T-helper 2 cell treated with Interferon-gamma antibody and Interleukin-4, amounts not matched to agents 5 μg/mL and 100 μg/mL, for 36 hours (primary cell): Measurements from ENCODE around the gene CMTM6.
"Not testable (repeated sequence)": the region's sequence is repeated elsewhere in the genome, so short reads cannot be mapped to it uniquely, and the experiment has no call there.

Source experiments
- DNase-seq: peaks from one replicate; pipeline ENCODE4 v3.0.0; 2021; ENCODE audit warnings: low spot score
- H3K27ac Mint-ChIP-seq: one replicate; pipeline ENCODE4 v1.8.0; 2021; ENCODE audit warnings: mild to moderate bottlenecking, mixed read lengths
- H3K27me3 Mint-ChIP-seq: one replicate; pipeline ENCODE4 v1.8.0; 2021; ENCODE audit warnings: low read depth, mixed read lengths
- H3K36me3 Mint-ChIP-seq: one replicate; pipeline ENCODE4 v1.8.0; 2021; ENCODE audit warnings: low read depth, mixed read lengths
- H3K4me1 Mint-ChIP-seq: one replicate; pipeline ENCODE4 v1.8.0; 2021; ENCODE audit warnings: low read depth, mixed read lengths
- H3K4me3 Mint-ChIP-seq: one replicate; pipeline ENCODE4 v1.8.0; 2022; ENCODE audit warnings: mild to moderate bottlenecking, moderate library complexity, mixed read lengths
- H3K9me3 Mint-ChIP-seq: one replicate; pipeline ENCODE4 v1.8.0; 2021; ENCODE audit warnings: mixed read lengths

CMTM6 gene

GRCh38 chr3:32492684-32493436, 9.8 kb downstream of the CMTM6 start:
- Mint-ChIP-seq H3K4me3 (no peak overlapping the region), H3K27ac (no peak overlapping the region), H3K27me3 (no peaks in the 10 kb centered on the region), H3K36me3 (peaks cover 24% of the 10 kb centered on the region), H3K4me1 (peaks cover 11% of the 10 kb centered on the region), H3K9me3 (no peaks in the 10 kb centered on the region)
- DNase-seq, result no peak

- DNase-seq, result no peak
- Mint-ChIP-seq H3K27ac (no peak overlapping the region), H3K27me3 (no peaks in the 10 kb centered on the region), H3K36me3 (peaks cover 37% of the 10 kb centered on the region), H3K4me3 (no peak overlapping the region), H3K4me1 (peaks cover 3% of the 10 kb centered on the region), H3K9me3 (no peaks in the 10 kb centered on the region)
Measured at GRCh38 chr3:32488474-32489008, 14.1 kb downstream of the CMTM6 start.

GRCh38 chr3:32487781-32488473, 14.7 kb downstream of the CMTM6 start:
- H3K27ac Mint-ChIP-seq, result no peak overlapping the region
- peaks cover 5% of the 10 kb centered on the region for H3K4me1 Mint-ChIP-seq
- no peaks in the 10 kb centered on the region for H3K9me3 Mint-ChIP-seq
- no peak overlapping the region for H3K4me3 Mint-ChIP-seq
- no peaks in the 10 kb centered on the region for H3K27me3 Mint-ChIP-seq
- no peak for DNase-seq
- H3K36me3 Mint-ChIP-seq, result peaks cover 40% of the 10 kb centered on the region

- no peak overlapping the region for H3K4me3 Mint-ChIP-seq
- no peaks in the 10 kb centered on the region for H3K27me3 Mint-ChIP-seq
- no peak for DNase-seq
- H3K27ac Mint-ChIP-seq, result no peak overlapping the region
- peaks cover 18% of the 10 kb centered on the region for H3K4me1 Mint-ChIP-seq
- H3K9me3 Mint-ChIP-seq, result no peaks in the 10 kb centered on the region
- peaks cover 63% of the 10 kb centered on the region for H3K36me3 Mint-ChIP-seq
Measured at GRCh38 chr3:32484436-32484835, 18.2 kb downstream of the CMTM6 start.

- no peak for DNase-seq
- no peaks in the 10 kb centered on the region for H3K9me3 Mint-ChIP-seq
- H3K36me3 Mint-ChIP-seq, result peaks cover 66% of the 10 kb centered on the region
- no peaks in the 10 kb centered on the region for H3K27me3 Mint-ChIP-seq
- no peak overlapping the region for H3K27ac Mint-ChIP-seq
- peaks cover 18% of the 10 kb centered on the region for H3K4me1 Mint-ChIP-seq
- no peak overlapping the region for H3K4me3 Mint-ChIP-seq
Measured at GRCh38 chr3:32483772-32484171, 18.9 kb downstream of the CMTM6 start.

- Mint-ChIP-seq H3K9me3 (no peaks in the 10 kb centered on the region), H3K4me3 (no peak overlapping the region), H3K36me3 (peaks cover 64% of the 10 kb centered on the region), H3K27ac (no peak overlapping the region), H3K4me1 (peaks cover 18% of the 10 kb centered on the region), H3K27me3 (no peaks in the 10 kb centered on the region)
- DNase-seq, result no peak
Measured at GRCh38 chr3:32482693-32483092, 20.0 kb downstream of the CMTM6 start.

- H3K27ac Mint-ChIP-seq, result no peak overlapping the region
- H3K4me1 Mint-ChIP-seq, result peaks cover 18% of the 10 kb centered on the region
- DNase-seq, result no peak
- H3K4me3 Mint-ChIP-seq, result no peak overlapping the region
- H3K9me3 Mint-ChIP-seq, result no peaks in the 10 kb centered on the region
- peaks cover 66% of the 10 kb centered on the region for H3K36me3 Mint-ChIP-seq
- H3K27me3 Mint-ChIP-seq, result no peaks in the 10 kb centered on the region
Measured at GRCh38 chr3:32481791-32482631, 20.6 kb downstream of the CMTM6 start.

- Mint-ChIP-seq H3K27ac (no peak overlapping the region), H3K27me3 (no peaks in the 10 kb centered on the region), H3K4me1 (peaks cover 21% of the 10 kb centered on the region), H3K4me3 (no peak overlapping the region), H3K36me3 (peaks cover 65% of the 10 kb centered on the region), H3K9me3 (no peaks in the 10 kb centered on the region)
- no peak for DNase-seq
Measured at GRCh38 chr3:32480604-32481003, 22.0 kb downstream of the CMTM6 start.

GRCh38 chr3:32474201-32474600, 28.5 kb downstream of the CMTM6 start:
- peaks cover 24% of the 10 kb centered on the region for H3K4me1 Mint-ChIP-seq
- no peak overlapping the region for H3K4me3 Mint-ChIP-seq
- H3K27ac Mint-ChIP-seq, result no peak overlapping the region

GRCh38 chr3:32472151-32472550, 30.5 kb downstream of the CMTM6 start:
- H3K4me3 Mint-ChIP-seq, DNase-seq, H3K27me3 Mint-ChIP-seq, H3K27ac Mint-ChIP-seq, H3K9me3 Mint-ChIP-seq: not testable (repeated sequence)
- Mint-ChIP-seq H3K36me3 (peaks cover 41% of the 10 kb centered on the region), H3K4me1 (peaks cover 31% of the 10 kb centered on the region)

More at GRCh38 chr3:32474201-32474600, 28.5 kb downstream of the CMTM6 start:
- no peaks in the 10 kb centered on the region for H3K27me3 Mint-ChIP-seq
- no peak for DNase-seq
- H3K9me3 Mint-ChIP-seq, result no peaks in the 10 kb centered on the region
- H3K36me3 Mint-ChIP-seq, result peaks cover 52% of the 10 kb centered on the region

GRCh38 chr3:32471246-32471645, 31.4 kb downstream of the CMTM6 start:
- no peaks in the 10 kb centered on the region for H3K27me3 Mint-ChIP-seq
- peaks cover 28% of the 10 kb centered on the region for H3K4me1 Mint-ChIP-seq
- H3K36me3 Mint-ChIP-seq, result peaks cover 39% of the 10 kb centered on the region
- no peaks in the 10 kb centered on the region for H3K9me3 Mint-ChIP-seq
- no peak overlapping the region for H3K4me3 Mint-ChIP-seq
- H3K27ac Mint-ChIP-seq, result peak overlapping the region; percentile 52
- no peak for DNase-seq

- DNase-seq, result no peak
- H3K27me3 Mint-ChIP-seq, result no peaks in the 10 kb centered on the region
- no peaks in the 10 kb centered on the region for H3K9me3 Mint-ChIP-seq
- H3K4me3 Mint-ChIP-seq, result peak overlapping the region; percentile 1
- H3K4me1 Mint-ChIP-seq, result peaks cover 28% of the 10 kb centered on the region
- H3K36me3 Mint-ChIP-seq, result peaks cover 42% of the 10 kb centered on the region
- no peak overlapping the region for H3K27ac Mint-ChIP-seq
Measured at GRCh38 chr3:32470362-32470761, 32.3 kb downstream of the CMTM6 start.

- peaks cover 28% of the 10 kb centered on the region for H3K4me1 Mint-ChIP-seq
- DNase-seq, result no peak
- peaks cover 36% of the 10 kb centered on the region for H3K36me3 Mint-ChIP-seq
- H3K4me3 Mint-ChIP-seq, result no peak overlapping the region
- H3K27me3 Mint-ChIP-seq, result no peaks in the 10 kb centered on the region
- no peaks in the 10 kb centered on the region for H3K9me3 Mint-ChIP-seq
- peak overlapping the region; percentile 62 for H3K27ac Mint-ChIP-seq
Measured at GRCh38 chr3:32469151-32469874, 33.3 kb downstream of the CMTM6 start.
